Measurements from ENCODE around the gene FOSL2. TPM values are rescaled to one million over a fixed set of nuclear protein-coding genes. Genes with fewer than 3 reads are reported as not detected.
A peak's percentile ranks its signal among the peaks of the same experiment; 100 is the strongest.

FOSL2 gene
- total and polyA plus RNA-seq, 2 experiments from 2014 or later, result 0.60 to 4.3 TPM

- Histone ChIP-seq H3K79me2 (replicated peaks; ENCODE audit: insufficient read depth) (no peaks in the 10 kb centered on the region), H3K9me2 (ENCODE audit: insufficient read depth) (no peaks in the 10 kb centered on the region), H3K27ac (ENCODE audit: low read depth) (no peak overlapping the region), H3F3A (replicated peaks; ENCODE audit: low read depth) (no peaks in the 10 kb centered on the region), H3K4me3 (no peak overlapping the region), H3K4me2 (no peak overlapping the region), H3K36me3 (ENCODE audit: insufficient read depth) (no peaks in the 10 kb centered on the region), H4K20me1 (replicated peaks; ENCODE audit: insufficient read depth) (no peaks in the 10 kb centered on the region), H3K27me3 (ENCODE audit: insufficient read depth) (0 out of 2 replicates have a peak, but pooled peaks cover 23% of the 10 kb centered on the region), H3K4me1 (ENCODE audit: insufficient read depth) (no peaks in the 10 kb centered on the region), H2AFZ (peak overlapping the region; percentile 63)
- TF ChIP-seq ETS1 (IDR thresholded peaks at IDR 0.05), result no peak
- TF ChIP-seq EZH2phosphoT487 (IDR thresholded peaks at IDR 0.05; ENCODE audit: unreplicated experiment), result no peak
- no peak for TF ChIP-seq POLR2AphosphoS5 (IDR thresholded peaks at IDR 0.05; ENCODE audit: low read depth)
- peaks cover 2% of the 10 kb centered on the region; the same call in 1 of the 3 replicates for H3K4me1 Mint-ChIP-seq
- no peaks in the 10 kb centered on the region for H3K9me3 Mint-ChIP-seq
- no peak overlapping the region for H3K27ac Mint-ChIP-seq
- no peak for DNase-seq (ENCODE audit: low spot score)
- ATAC-seq, result no peak
- no peaks in the 10 kb centered on the region for H3K36me3 Mint-ChIP-seq (ENCODE audit: low read depth)
- H3K27me3 Mint-ChIP-seq (ENCODE audit: insufficient read depth, low read depth, poor library complexity), result peaks cover 17% of the 10 kb centered on the region
- no peak overlapping the region for H3K4me3 Mint-ChIP-seq
Measured at GRCh38 chr2:28377195-28377816, 15.4 kb upstream of the FOSL2 start.

GRCh38 chr2:28377984-28378678, 14.5 kb upstream of the FOSL2 start:
- peaks cover 17% of the 10 kb centered on the region for H3K27me3 Mint-ChIP-seq (ENCODE audit: insufficient read depth, low read depth, poor library complexity)
- TF ChIP-seq ZNF114 (CRISPR knock-in tag; IDR thresholded peaks at IDR 0.05), result no peak
- TF ChIP-seq ZNF331 (CRISPR knock-in tag; IDR thresholded peaks at IDR 0.05; ENCODE audit: low read depth), result no peak
- no peak for TF ChIP-seq NANOG (IDR thresholded peaks at IDR 0.05; ENCODE audit: borderline replicate concordance)
- TF ChIP-seq STAT1 (IDR thresholded peaks at IDR 0.05; ENCODE audit: unreplicated experiment), result no peak
- TF ChIP-seq EZH2phosphoT487 (IDR thresholded peaks at IDR 0.05; ENCODE audit: unreplicated experiment), result no peak
- TF ChIP-seq CREB1 (CRISPR knock-in tag; IDR thresholded peaks at IDR 0.05; ENCODE audit: low read depth), result no peak
- no peak for TF ChIP-seq POLR2AphosphoS5 (IDR thresholded peaks at IDR 0.05; ENCODE audit: low read depth)
- no peak for TF ChIP-seq ZNF462 (CRISPR knock-in tag; IDR thresholded peaks at IDR 0.05)
- no peak for TF ChIP-seq EZH2 (IDR thresholded peaks at IDR 0.05; ENCODE audit: low read depth, unreplicated experiment)
- no peak for TF ChIP-seq CTCF (conservative IDR thresholded peaks at IDR 0.05; ENCODE audit: low read depth in 2 of 2)

More at GRCh38 chr2:28377984-28378678, 14.5 kb upstream of the FOSL2 start:
- Mint-ChIP-seq H3K36me3 (ENCODE audit: low read depth) (no peaks in the 10 kb centered on the region), H3K9me3 (no peaks in the 10 kb centered on the region), H3K27ac (no peak overlapping the region), H3K4me3 (no peak overlapping the region), H3K4me1 (peaks cover 2% of the 10 kb centered on the region; the same call in 1 of the 3 replicates)
- H4K20me1 ChIP-seq (replicated peaks; ENCODE audit: insufficient read depth), result no peaks in the 10 kb centered on the region
- H3K27me3 ChIP-seq (ENCODE audit: insufficient read depth), result 0 out of 2 replicates have a peak, but pooled peaks cover 29% of the 10 kb centered on the region
- H3K27ac ChIP-seq (ENCODE audit: low read depth), result no peak overlapping the region
- H2AFZ ChIP-seq, result peak overlapping the region; percentile 81
- DNase-seq (ENCODE audit: low spot score) (no peak), ATAC-seq (peak; percentile 71)
- H3K4me3 ChIP-seq, result no peak overlapping the region
- no peaks in the 10 kb centered on the region for H3K4me1 ChIP-seq (ENCODE audit: insufficient read depth)
- H3K4me2 ChIP-seq, result no peak overlapping the region
- H3F3A ChIP-seq (replicated peaks; ENCODE audit: low read depth), result no peaks in the 10 kb centered on the region
- H3K79me2 ChIP-seq (replicated peaks; ENCODE audit: insufficient read depth), result no peaks in the 10 kb centered on the region
- no peaks in the 10 kb centered on the region for H3K36me3 ChIP-seq (ENCODE audit: insufficient read depth)
- no peaks in the 10 kb centered on the region for H3K9me2 ChIP-seq (ENCODE audit: insufficient read depth)
